ENCODE measurements around the gene ARHGEF12.

ARHGEF12 gene

DNA sequence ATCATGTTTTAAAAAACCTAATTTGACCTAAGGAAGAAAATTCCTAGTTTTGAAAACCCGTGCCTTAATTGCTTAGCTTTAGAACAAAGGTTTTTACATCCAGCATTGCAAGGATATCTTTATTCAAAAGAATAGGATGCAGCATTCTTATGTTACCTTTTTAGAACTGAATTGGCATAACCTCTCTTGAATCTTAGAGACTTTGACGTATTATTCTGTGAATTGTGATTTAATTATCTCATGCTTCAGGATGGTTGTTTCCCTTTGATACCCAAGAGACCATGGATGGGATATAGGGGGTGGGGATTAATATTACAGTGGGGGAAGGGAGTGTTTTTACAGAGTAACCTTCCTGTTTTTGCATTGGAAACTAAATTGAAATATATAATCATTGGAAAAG, 49.4 kb downstream of the ARHGEF12 start:
- TF ChIP-seq EZH2phosphoT487 (IDR thresholded peaks at IDR 0.05; ENCODE audit: low read depth), result no peak
- TF ChIP-seq, protein P1, sequence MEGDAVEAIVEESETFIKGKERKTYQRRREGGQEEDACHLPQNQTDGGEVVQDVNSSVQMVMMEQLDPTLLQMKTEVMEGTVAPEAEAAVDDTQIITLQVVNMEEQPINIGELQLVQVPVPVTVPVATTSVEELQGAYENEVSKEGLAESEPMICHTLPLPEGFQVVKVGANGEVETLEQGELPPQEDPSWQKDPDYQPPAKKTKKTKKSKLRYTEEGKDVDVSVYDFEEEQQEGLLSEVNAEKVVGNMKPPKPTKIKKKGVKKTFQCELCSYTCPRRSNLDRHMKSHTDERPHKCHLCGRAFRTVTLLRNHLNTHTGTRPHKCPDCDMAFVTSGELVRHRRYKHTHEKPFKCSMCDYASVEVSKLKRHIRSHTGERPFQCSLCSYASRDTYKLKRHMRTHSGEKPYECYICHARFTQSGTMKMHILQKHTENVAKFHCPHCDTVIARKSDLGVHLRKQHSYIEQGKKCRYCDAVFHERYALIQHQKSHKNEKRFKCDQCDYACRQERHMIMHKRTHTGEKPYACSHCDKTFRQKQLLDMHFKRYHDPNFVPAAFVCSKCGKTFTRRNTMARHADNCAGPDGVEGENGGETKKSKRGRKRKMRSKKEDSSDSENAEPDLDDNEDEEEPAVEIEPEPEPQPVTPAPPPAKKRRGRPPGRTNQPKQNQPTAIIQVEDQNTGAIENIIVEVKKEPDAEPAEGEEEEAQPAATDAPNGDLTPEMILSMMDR (IDR thresholded peaks at IDR 0.05; ENCODE audit: low read depth, low read length), result no peak
- H3K36me3 ChIP-seq (replicated peaks; ENCODE audit: low read depth, low read length), result no peaks in the 10 kb centered on the region
- H3K79me2 ChIP-seq (ENCODE audit: low read length), result peaks cover 28% of the 10 kb centered on the region

DNA sequence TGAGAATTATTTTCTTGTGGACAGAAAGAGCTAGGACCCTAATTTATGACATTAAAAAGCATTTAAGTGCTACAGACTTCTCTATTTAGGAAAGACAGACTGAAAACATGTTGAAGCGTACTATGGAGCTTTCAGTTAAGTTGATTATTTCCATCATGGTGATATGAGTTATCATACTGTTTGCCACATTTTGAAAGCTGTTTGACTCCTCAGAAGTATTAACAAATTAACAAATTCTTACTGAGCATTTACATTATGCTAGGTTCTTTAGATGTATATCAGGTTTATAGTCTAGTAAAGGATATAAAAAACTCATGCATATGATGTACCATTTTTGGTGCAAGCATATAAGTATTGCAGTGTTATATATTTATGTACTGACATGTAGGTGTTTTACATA, 50.1 kb downstream of the ARHGEF12 start:
- TF ChIP-seq EZH2phosphoT487 (IDR thresholded peaks at IDR 0.05; ENCODE audit: low read depth), result no peak
- TF ChIP-seq, protein P1 (IDR thresholded peaks at IDR 0.05; ENCODE audit: low read depth, low read length), result no peak
- Histone ChIP-seq H4K20me1 (ENCODE audit: insufficient read depth, low read length) (peaks cover 30% of the 10 kb centered on the region), H3K36me3 (replicated peaks; ENCODE audit: low read depth, low read length) (no peaks in the 10 kb centered on the region), H3K27ac (ENCODE audit: low read length) (no peak overlapping the region), H3K9me3 (ENCODE audit: insufficient read depth, low read length) (no peaks in the 10 kb centered on the region), H3K79me2 (ENCODE audit: low read length) (peaks cover 23% of the 10 kb centered on the region), H3K4me3 (ENCODE audit: low read length) (no peak overlapping the region), H3K4me1 (ENCODE audit: low read length) (peaks cover 4% of the 10 kb centered on the region; the same call in 1 of the 2 replicates), H3K27me3 (ENCODE audit: low read depth, low read length) (0 out of 2 replicates have a peak, but pooled peaks cover 13% of the 10 kb centered on the region), H3K4me2 (ENCODE audit: low read length) (no peak overlapping the region), H2AFZ (ENCODE audit: low read depth, low read length) (no peak overlapping the region), H3K9ac (ENCODE audit: low read length) (no peak overlapping the region)

More for the DNA sequence above, 49.4 kb downstream of the ARHGEF12 start:
- H3K9me3 ChIP-seq (ENCODE audit: insufficient read depth, low read length), result no peaks in the 10 kb centered on the region
- H3K27me3 ChIP-seq (ENCODE audit: low read depth, low read length), result 0 out of 2 replicates have a peak, but pooled peaks cover 13% of the 10 kb centered on the region
- H3K4me1 ChIP-seq (ENCODE audit: low read length), result peaks cover 4% of the 10 kb centered on the region; the same call in 1 of the 2 replicates
- H2AFZ ChIP-seq (ENCODE audit: low read depth, low read length), result no peak overlapping the region
- H4K20me1 ChIP-seq (ENCODE audit: insufficient read depth, low read length), result peaks cover 36% of the 10 kb centered on the region
- H3K9ac ChIP-seq (ENCODE audit: low read length), result no peak overlapping the region
- no peak overlapping the region for H3K27ac ChIP-seq (ENCODE audit: low read length)
- no peak overlapping the region for H3K4me2 ChIP-seq (ENCODE audit: low read length)
- no peak overlapping the region for H3K4me3 ChIP-seq (ENCODE audit: low read length)

DNA sequence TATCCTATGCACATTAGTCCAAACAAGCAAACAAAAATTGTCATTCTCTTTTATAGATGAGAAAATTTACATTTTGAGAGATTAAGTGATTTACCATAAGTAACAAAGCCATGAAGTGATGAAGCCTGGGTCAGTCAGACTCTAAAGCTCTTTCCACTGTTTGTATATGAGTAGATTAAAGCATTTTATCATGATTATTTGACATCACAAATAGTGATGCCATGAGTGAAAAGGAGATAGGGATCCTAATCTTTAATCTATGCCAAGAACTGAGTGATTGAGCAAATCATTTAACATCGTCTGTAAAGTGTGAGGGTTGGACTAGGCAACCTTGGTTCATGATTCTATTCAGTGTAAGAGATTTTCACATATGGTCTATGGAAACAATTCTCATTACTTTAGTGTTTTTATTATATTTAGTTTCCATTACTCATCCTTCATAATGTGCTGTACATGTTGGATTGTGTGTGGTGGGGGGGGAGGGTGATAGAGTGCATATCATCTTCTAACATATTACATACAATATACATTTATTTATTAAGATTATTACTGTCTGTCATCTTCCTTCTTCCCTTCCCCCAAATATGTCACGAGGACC, 50.7 kb downstream of the ARHGEF12 start:
- Histone ChIP-seq H3K9me3 (ENCODE audit: insufficient read depth, low read length) (no peaks in the 10 kb centered on the region), H3K4me1 (ENCODE audit: low read length) (peaks cover 4% of the 10 kb centered on the region; the same call in 1 of the 2 replicates), H3K36me3 (replicated peaks; ENCODE audit: low read depth, low read length) (no peaks in the 10 kb centered on the region), H4K20me1 (ENCODE audit: insufficient read depth, low read length) (peaks cover 26% of the 10 kb centered on the region), H3K27ac (ENCODE audit: low read length) (no peak overlapping the region), H3K9ac (ENCODE audit: low read length) (no peak overlapping the region), H3K4me3 (ENCODE audit: low read length) (no peak overlapping the region), H2AFZ (ENCODE audit: low read depth, low read length) (no peak overlapping the region), H3K79me2 (ENCODE audit: low read length) (peaks cover 19% of the 10 kb centered on the region), H3K27me3 (ENCODE audit: low read depth, low read length) (0 out of 2 replicates have a peak, but pooled peaks cover 13% of the 10 kb centered on the region), H3K4me2 (ENCODE audit: low read length) (no peak overlapping the region)
- TF ChIP-seq EZH2phosphoT487 (IDR thresholded peaks at IDR 0.05; ENCODE audit: low read depth), result no peak
- TF ChIP-seq, protein P1 (IDR thresholded peaks at IDR 0.05; ENCODE audit: low read depth, low read length), result no peak

DNA sequence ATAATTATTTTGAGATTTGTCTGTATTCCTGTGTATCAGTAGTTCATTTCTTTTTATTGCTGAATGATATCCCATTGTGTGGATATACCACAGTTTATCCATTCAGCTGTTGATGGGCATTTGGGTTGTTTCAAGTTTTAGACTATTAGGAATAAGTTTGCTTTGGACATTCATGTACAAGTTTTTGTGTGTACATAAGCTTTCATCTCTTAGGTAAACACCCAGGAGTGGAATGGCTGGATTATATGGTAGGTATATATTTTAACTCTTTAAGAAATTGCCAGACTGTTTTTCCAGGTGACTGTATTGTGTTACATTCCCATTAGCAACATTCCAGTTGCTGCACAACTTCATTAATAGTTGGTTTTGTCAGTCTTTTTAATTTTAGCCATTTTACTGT, 52.0 kb downstream of the ARHGEF12 start:
- Histone ChIP-seq H2AFZ (ENCODE audit: low read depth, low read length) (no peak overlapping the region), H3K27me3 (ENCODE audit: low read depth, low read length) (0 out of 2 replicates have a peak, but pooled peaks cover 13% of the 10 kb centered on the region), H3K4me1 (ENCODE audit: low read length) (peaks cover 4% of the 10 kb centered on the region; the same call in 1 of the 2 replicates), H3K79me2 (ENCODE audit: low read length) (peaks cover 22% of the 10 kb centered on the region), H4K20me1 (ENCODE audit: insufficient read depth, low read length) (peaks cover 31% of the 10 kb centered on the region), H3K4me3 (ENCODE audit: low read length) (no peak overlapping the region), H3K9me3 (ENCODE audit: insufficient read depth, low read length) (no peaks in the 10 kb centered on the region), H3K27ac (ENCODE audit: low read length) (no peak overlapping the region), H3K4me2 (ENCODE audit: low read length) (no peak overlapping the region), H3K9ac (ENCODE audit: low read length) (no peak overlapping the region), H3K36me3 (replicated peaks; ENCODE audit: low read depth, low read length) (no peaks in the 10 kb centered on the region)
- TF ChIP-seq EZH2phosphoT487 (IDR thresholded peaks at IDR 0.05; ENCODE audit: low read depth), result no peak
- TF ChIP-seq, protein P1 (IDR thresholded peaks at IDR 0.05; ENCODE audit: low read depth, low read length), result no peak

All from OCI-LY3 (cell line).